Activated CD4-positive, alpha-beta memory T cell treated with anti-CD3 and anti-CD28 coated beads for 36 hours (primary cell): ENCODE data around the gene SATB2. TPM values are rescaled to one million over a fixed set of nuclear protein-coding genes. Genes with fewer than 3 reads are reported as not detected.

Source experiments
- CTCF ChIA-PET: fragments of 350-600 bp; sonication (Branson Sonifier 250); formaldehyde crosslinking; loops from one replicate; lab custom pipeline; 2021; ENCODE audit warnings: antibody characterized with exemption, inconsistent platforms; lab: Charles Lee
- POLR2A ChIA-PET: fragments of 350-600 bp; sonication (Branson Sonifier 250); formaldehyde crosslinking; loops from one replicate; lab custom pipeline; 2021; ENCODE audit warnings: antibody characterized with exemption; lab: Charles Lee
- DNase-seq: peaks from one replicate; pipeline ENCODE4 v3.0.0-alpha.2; 2020
- H3K27ac Mint-ChIP-seq: one replicate; pipeline ENCODE4 v1.8.0; 2021; ENCODE audit warnings: mixed read lengths
- H3K27me3 Mint-ChIP-seq: one replicate; pipeline ENCODE4 v1.8.0; 2021; ENCODE audit warnings: mixed read lengths
- H3K36me3 Mint-ChIP-seq: one replicate; pipeline ENCODE4 v1.8.0; 2021; ENCODE audit warnings: mixed read lengths
- H3K4me1 Mint-ChIP-seq: one replicate; pipeline ENCODE4 v1.8.0; 2021; ENCODE audit warnings: low read depth, mixed read lengths
- H3K4me3 Mint-ChIP-seq: one replicate; pipeline ENCODE4 v1.8.0; 2021; ENCODE audit warnings: mild to moderate bottlenecking, mixed read lengths
- H3K9me3 Mint-ChIP-seq: one replicate; pipeline ENCODE4 v1.8.0; 2021; ENCODE audit warnings: mixed read lengths
- intact Hi-C: fragments of 100-400 bp; cut with micrococcal nuclease; formaldehyde crosslinking; loops from one replicate; pipeline ENCODE4 v1.15.1; 2023
- total RNA-seq, 2 experiments: library from RNA; stranded (reverse); gene quantifications; one replicate each; pipeline ENCODE4 v1.2.3, GENCODE V29; 2021

The SATB2 gene
- total RNA-seq, 2 experiments from 2014 or later: 0.17 to 0.19 TPM

DNA sequence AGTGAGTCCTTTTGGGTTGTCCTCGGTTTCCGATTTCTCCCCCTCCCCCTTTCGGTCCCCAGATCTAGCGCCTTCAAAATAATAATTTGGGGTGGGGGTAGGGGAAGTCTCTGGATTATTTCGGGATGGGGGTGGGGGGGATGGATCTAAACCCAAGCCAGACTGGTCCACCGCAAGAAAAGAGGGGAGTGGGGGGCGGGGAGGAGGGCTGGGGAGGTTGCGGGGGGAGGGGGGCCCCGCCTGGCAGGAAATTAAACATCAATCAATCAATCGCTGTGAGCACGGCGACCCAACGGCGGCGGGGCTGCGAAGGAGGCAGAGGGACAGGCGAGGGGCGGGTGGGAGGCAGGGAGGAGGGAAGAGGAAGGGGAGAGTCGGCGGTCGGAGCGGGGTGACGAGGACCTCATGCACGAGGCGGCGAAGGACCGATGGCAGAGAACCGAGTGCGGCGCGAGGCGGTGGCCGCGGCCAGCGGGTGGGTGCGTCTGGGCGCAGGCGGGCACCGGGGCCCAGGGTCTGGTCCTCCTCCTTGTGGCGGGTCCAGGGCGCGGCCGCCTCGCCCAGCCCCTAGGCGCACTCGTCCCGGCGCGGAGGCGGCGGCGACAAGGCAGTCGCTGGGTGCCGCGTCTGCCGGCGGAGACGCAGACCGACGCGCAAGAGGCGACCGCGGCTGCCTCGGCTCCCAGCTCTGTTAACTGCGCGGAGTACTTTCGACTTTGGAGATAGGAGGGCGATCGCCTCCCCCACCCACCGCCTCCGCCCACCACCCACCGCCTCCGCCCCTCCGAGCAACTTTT is 468 bp upstream of the SATB2 start:
- DNase-seq: peak; percentile 40
- CTCF ChIA-PET: no interaction called here
- Mint-ChIP-seq H3K27ac (no peak overlapping the region), H3K36me3 (peaks cover 2% of the 10 kb centered on the region), H3K4me3 (peak overlapping the region; percentile 61), H3K9me3 (no peaks in the 10 kb centered on the region), H3K4me1 (peaks cover 27% of the 10 kb centered on the region), H3K27me3 (peaks cover 56% of the 10 kb centered on the region)
- intact Hi-C loops: loop anchor here (5.0 to 10.0 kb wide), 3 partner anchors 1086 to 1753 kb away; partner anchors contain the start of gene MARS2
- POLR2A ChIA-PET: no interaction called here

DNA sequence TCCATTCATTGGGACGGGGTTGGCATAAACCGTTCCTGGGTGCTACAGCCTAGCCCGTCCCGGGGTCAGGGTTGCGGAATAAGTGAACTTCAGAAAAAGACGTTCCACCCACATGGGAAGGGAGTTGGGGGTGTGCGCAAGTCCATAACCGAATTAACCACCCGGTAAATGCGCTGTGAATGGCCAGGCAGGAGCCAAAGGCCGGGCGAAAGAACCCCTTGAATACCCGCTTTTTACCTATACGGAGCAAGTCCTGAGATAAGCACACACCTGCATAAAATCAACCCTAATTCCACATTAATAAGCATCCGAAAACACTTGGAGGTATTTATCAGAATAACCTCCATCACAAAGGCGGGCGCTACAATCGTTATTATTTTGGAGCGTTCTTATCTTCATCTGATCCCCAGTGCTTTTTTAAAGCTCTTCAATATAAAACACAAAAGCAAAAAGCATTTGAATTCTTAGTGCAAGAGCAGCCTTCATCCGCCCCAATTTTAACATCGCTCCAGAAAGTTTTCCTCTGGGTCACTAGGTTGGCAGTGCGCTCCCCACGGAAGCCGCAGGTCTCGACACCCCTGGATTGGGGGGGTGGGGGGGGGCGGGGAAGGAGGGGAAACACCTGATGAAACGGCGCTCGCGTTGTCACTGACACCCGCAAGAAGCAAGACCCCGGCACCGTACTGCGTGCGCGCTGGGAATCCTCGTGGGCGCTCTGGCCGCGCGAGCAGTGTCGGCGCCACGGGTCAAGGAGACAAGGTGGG is 1.2 kb downstream of the SATB2 start:
- ChIA-PET CTCF (no interaction called here), POLR2A (no interaction called here)
- Mint-ChIP-seq H3K36me3 (peaks cover 2% of the 10 kb centered on the region), H3K27me3 (peaks cover 56% of the 10 kb centered on the region), H3K4me3 (peak overlapping the region; percentile 54), H3K27ac (no peak overlapping the region), H3K4me1 (peaks cover 27% of the 10 kb centered on the region), H3K9me3 (no peaks in the 10 kb centered on the region)
- intact Hi-C loops: loop anchor here (2.0 to 10.0 kb wide), 4 partner anchors 14 to 1752 kb away; partner anchors contain the start of gene MARS2
- no peak for DNase-seq

DNA sequence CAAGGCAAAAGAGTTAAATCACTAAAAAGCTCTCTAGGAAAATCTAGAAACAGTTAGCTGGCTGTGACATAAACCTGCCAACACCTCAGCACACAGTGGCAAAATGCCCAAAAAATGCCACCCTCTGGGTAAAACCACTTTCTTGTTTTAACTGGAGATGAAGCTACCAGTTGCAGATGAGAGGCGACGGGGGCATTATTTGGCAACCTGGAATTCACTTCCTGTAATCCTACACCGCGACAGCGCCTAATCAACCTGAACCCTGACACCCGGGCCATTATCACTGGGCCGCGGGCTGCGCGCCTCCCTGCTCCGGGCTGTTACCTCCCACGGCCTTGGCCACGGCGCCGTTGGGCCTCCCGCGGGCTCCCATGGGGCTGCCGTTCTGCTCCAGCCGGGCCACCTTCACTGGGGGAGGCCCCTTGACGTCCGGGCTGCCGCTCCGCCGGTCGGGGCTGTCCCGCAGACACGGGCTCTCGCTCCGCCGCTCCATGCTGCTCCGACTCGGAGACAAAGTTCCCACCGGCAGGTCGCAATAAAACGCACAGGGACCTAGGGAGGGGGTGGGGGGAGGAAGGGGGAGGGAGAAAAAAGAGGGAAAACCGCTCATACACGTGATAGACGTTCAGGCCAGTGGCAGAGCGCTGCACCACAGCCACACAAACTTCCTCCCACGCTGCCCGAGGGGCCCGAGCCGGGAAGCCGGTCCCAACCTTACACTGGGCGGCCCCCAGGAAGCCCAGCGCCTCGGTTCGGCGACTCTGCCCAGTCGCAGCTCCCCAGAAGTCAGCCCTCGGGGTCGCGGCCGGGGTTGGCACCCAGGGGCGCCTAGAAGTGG is 2.0 kb downstream of the SATB2 start:
- ChIA-PET CTCF (interaction anchor here (1.0 kb wide), 1 partner anchor 9 kb away, joined by 4 read pairs; no protein-coding TSS in a partner anchor), POLR2A (no interaction called here)
- H3K9me3 Mint-ChIP-seq: no peaks in the 10 kb centered on the region
- peak; percentile 30 for DNase-seq
- peaks cover 2% of the 10 kb centered on the region for H3K36me3 Mint-ChIP-seq
- H3K4me3 Mint-ChIP-seq: peak overlapping the region; percentile 18
- H3K27me3 Mint-ChIP-seq: peaks cover 51% of the 10 kb centered on the region
- intact Hi-C loops: loop anchor here (2.0 to 10.0 kb wide), 4 partner anchors 15 to 1751 kb away; partner anchors contain the start of gene MARS2
- H3K27ac Mint-ChIP-seq: no peak overlapping the region
- peaks cover 27% of the 10 kb centered on the region for H3K4me1 Mint-ChIP-seq

DNA sequence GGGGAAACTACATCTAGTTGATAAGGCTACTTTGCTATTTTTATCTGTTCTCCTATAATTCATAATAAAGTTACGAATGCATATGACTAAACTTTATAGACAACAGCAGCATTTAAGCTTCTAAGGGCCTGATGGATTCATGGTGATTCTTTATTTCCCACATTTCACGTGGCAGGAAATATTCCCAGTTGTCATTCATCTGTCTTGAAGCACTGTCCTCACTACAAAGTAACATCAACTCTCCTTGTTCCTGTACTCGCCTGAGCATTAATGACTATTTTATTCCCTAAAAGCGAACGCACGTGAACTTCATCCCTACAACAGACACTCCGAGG is 2.6 kb downstream of the SATB2 start:
- ChIA-PET POLR2A (no interaction called here), CTCF (interaction anchor here (1.0 kb wide), 1 partner anchor 10 kb away, joined by 4 read pairs; no protein-coding TSS in a partner anchor)
- Mint-ChIP-seq H3K36me3 (no peaks in the 10 kb centered on the region), H3K4me3 (peak overlapping the region; percentile 18), H3K27me3 (peaks cover 47% of the 10 kb centered on the region), H3K4me1 (peaks cover 23% of the 10 kb centered on the region), H3K27ac (no peak overlapping the region), H3K9me3 (no peaks in the 10 kb centered on the region)
- intact Hi-C loops: loop anchor here (5.0 to 10.0 kb wide), 3 partner anchors 1083 to 1750 kb away; partner anchors contain the start of gene MARS2
- no peak for DNase-seq

DNA sequence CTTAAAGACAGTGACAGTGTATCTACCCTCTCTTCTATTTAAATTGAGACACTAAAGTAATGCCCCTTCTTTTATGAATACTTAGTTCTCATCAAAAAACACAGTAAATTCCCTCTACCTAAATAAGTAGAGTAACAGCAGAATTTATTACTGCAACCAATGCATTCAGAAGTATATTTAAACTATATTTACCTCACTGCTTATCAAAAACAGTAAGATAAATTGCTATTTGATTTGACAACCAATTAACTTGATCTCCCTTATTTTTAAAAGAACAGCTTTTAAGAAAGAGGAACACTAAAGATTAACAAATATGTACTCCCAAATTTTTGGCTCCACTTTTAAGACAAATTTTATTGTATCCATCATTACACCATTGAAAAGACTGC is 4.8 kb downstream of the SATB2 start:
- intact Hi-C loops: loop anchor here (10.0 kb wide), 1 partner anchor 1748 kb away; the partner anchor contains the start of gene MARS2
- H3K9me3 Mint-ChIP-seq: no peaks in the 10 kb centered on the region
- H3K27me3 Mint-ChIP-seq: peaks cover 44% of the 10 kb centered on the region
- H3K4me1 Mint-ChIP-seq: peaks cover 16% of the 10 kb centered on the region
- H3K36me3 Mint-ChIP-seq: no peaks in the 10 kb centered on the region
- no peak overlapping the region for H3K27ac Mint-ChIP-seq
- no peak for DNase-seq
- ChIA-PET POLR2A (no interaction called here), CTCF (interaction anchor here (1.5 kb wide), 1 partner anchor 36 kb away, joined by 3 read pairs; no protein-coding TSS in a partner anchor)
- H3K4me3 Mint-ChIP-seq: no peak overlapping the region

DNA sequence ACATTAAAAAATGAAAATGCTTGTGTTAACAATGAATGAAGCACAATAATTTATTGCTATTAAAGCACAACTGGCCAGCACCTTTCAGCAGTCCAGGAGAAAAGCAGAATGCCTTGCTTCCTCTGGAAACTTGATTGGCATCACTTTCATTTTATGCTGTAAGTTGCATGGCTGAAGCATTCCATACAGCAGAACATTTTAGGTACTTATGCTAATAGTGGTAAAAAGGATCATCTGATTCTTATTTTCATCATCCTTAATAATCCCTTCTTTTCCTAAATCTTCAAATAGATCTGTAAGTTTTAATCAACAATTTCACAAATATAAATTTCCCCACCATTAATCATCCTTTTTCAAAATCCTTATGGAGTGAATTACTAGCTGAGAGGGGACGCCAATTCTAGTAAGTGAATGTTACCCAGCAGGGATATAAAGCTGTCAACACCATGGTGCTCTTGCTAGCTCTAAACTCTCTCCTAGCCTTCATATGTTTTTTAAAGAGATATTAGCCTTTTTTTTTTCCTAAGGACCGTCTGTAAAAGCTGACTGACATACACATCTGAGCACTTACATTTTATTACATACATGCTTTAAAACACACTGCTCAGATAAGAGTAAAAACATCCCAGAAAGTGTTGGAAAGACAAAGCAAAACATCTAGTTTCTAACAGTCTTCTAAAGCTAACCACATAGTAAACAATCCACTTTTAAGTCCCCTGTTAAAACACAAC is 5.3 kb downstream of the SATB2 start:
- ChIA-PET POLR2A (no interaction called here), CTCF (interaction anchor here (1.5 kb wide), 1 partner anchor 36 kb away, joined by 3 read pairs; no protein-coding TSS in a partner anchor)
- no peak for DNase-seq
- intact Hi-C loops: loop anchor here (10.0 kb wide), 1 partner anchor 1748 kb away; the partner anchor contains the start of gene MARS2
- H3K4me1 Mint-ChIP-seq: peaks cover 13% of the 10 kb centered on the region
- peaks cover 42% of the 10 kb centered on the region for H3K27me3 Mint-ChIP-seq
- H3K9me3 Mint-ChIP-seq: no peaks in the 10 kb centered on the region
- H3K36me3 Mint-ChIP-seq: no peaks in the 10 kb centered on the region
- no peak overlapping the region for H3K4me3 Mint-ChIP-seq
- H3K27ac Mint-ChIP-seq: no peak overlapping the region

DNA sequence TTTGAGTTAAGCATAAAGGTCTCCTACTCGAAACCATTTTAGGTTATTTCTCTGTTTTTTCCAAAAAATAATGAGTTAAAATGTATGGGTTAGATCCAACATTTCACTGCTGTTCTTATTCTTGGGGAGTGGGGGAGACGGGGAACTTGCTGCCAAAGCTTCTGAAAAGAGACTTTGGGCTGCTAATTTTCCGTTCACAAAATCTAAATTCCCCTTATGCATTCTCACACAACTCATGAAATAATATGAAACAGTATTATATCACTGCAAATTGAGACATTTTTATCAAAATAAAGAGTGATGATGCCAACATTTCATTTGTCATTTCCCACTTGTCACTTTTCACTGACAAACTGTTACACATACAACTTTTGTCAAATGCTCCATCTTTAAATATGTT is 7.8 kb downstream of the SATB2 start:
- H3K36me3 Mint-ChIP-seq: no peaks in the 10 kb centered on the region
- H3K4me1 Mint-ChIP-seq: no peaks in the 10 kb centered on the region
- H3K27me3 Mint-ChIP-seq: peaks cover 31% of the 10 kb centered on the region
- H3K9me3 Mint-ChIP-seq: no peaks in the 10 kb centered on the region
- DNase-seq: no peak
- H3K4me3 Mint-ChIP-seq: no peak overlapping the region
- intact Hi-C loops: loop anchor here (10.0 kb wide), 1 partner anchor 1745 kb away; the partner anchor contains the start of gene MARS2
- ChIA-PET CTCF (no interaction called here), POLR2A (no interaction called here)
- no peak overlapping the region for H3K27ac Mint-ChIP-seq

DNA sequence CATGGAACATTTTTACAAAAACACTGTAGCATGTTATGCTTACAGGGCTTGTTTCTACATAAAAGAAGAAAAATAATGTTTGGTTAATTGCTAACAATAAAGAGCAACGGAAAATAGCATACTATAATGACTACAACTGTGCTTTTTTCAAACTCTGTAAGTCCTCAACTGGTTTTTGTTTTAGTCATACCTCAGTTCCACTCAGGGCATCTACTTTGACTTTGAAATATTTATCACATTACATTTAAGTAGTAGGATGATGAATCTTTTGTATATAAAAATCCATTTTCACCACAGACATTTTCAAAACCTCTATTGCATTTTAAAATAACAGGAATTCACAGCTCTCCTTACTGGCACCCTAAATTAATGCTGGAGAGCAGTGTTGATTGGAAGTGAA is 8.3 kb downstream of the SATB2 start:
- no peak overlapping the region for H3K4me3 Mint-ChIP-seq
- no peaks in the 10 kb centered on the region for H3K9me3 Mint-ChIP-seq
- DNase-seq: no peak
- ChIA-PET POLR2A (no interaction called here), CTCF (no interaction called here)
- peaks cover 31% of the 10 kb centered on the region for H3K27me3 Mint-ChIP-seq
- H3K36me3 Mint-ChIP-seq: no peaks in the 10 kb centered on the region
- no peak overlapping the region for H3K27ac Mint-ChIP-seq
- intact Hi-C loops: no loop called here
- H3K4me1 Mint-ChIP-seq: no peaks in the 10 kb centered on the region

DNA sequence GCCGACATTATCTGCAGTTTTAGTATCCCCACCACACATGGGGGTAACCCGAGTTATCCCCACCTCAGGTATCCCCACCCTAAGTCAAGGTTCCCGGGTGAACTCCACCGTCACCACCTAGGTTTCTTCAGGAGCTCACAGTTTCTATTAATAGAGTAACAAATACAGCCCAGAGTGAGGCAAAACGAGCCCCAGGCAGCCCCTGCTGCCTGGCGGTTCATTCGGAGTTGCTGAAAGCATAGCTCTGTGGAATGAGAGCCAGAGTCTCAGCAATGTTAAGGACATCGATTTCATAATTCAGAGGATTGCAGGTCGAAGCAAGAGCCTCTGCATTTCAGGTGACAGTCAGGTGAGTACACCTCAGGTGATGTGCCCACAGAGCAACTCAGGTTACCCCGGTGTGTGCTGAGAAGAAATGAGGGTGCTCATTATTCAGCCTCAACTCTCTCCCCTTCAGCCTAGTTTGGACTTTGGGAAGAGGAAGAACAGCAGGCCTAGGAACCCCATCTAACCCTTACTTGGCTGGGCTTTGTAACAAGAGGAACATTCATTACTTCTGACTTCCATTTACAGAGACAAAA is 10.7 kb downstream of the SATB2 start:
- Mint-ChIP-seq H3K27ac (no peak overlapping the region), H3K9me3 (no peaks in the 10 kb centered on the region), H3K4me1 (no peaks in the 10 kb centered on the region), H3K4me3 (no peak overlapping the region), H3K27me3 (peaks cover 33% of the 10 kb centered on the region), H3K36me3 (no peaks in the 10 kb centered on the region)
- ChIA-PET CTCF (interaction anchor here (0.7 kb wide), 1 partner anchor 1031 kb away, joined by 5 read pairs; no protein-coding TSS in a partner anchor), POLR2A (no interaction called here)
- DNase-seq: no peak
- intact Hi-C loops: no loop called here

DNA sequence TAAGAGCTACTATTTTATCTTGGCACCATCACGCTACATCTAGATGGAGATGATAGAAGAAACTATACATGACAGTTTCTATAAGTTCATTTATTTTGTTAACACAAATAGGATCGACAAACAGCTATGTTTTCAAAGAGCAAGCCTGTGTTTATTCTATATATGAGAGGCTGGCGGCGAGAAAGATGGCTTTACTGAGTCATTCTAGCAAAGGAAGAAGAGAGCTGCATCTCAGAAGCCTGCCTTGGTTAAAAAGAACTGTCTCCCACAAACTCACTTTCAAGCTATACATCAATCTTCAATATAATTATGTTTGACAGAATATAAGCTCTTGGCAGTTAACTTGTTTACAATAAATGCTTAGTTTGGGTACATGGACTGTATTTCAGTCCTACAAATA is 13.0 kb downstream of the SATB2 start:
- ChIA-PET CTCF (interaction anchor here (0.9 kb wide), 1 partner anchor 36 kb away, joined by 3 read pairs; no protein-coding TSS in a partner anchor), POLR2A (no interaction called here)
- Mint-ChIP-seq H3K27me3 (peaks cover 33% of the 10 kb centered on the region), H3K27ac (no peak overlapping the region), H3K4me3 (no peak overlapping the region), H3K4me1 (no peaks in the 10 kb centered on the region), H3K36me3 (no peaks in the 10 kb centered on the region), H3K9me3 (no peaks in the 10 kb centered on the region)
- intact Hi-C loops: no loop called here
- DNase-seq: no peak
